Nephron progenitor cell (in vitro differentiated cells): Measurements from ENCODE around the gene TBC1D4.

Experiments
- DNase-seq: peaks from one replicate; pipeline ENCODE4 v3.0.0; 2021
- H3K27ac Mint-ChIP-seq: 2 replicates; pipeline ENCODE4 v1.8.0; 2021; ENCODE audit warnings: mild to moderate bottlenecking, moderate library complexity, mixed read lengths
- H3K27me3 Mint-ChIP-seq: 2 replicates; pipeline ENCODE4 v1.8.0; 2021; ENCODE audit warnings: mild to moderate bottlenecking, low read depth, mixed read lengths; ENCODE audit not compliant: poor library complexity
- H3K36me3 Mint-ChIP-seq: 2 replicates; pipeline ENCODE4 v1.8.0; 2021; ENCODE audit warnings: low read depth, mixed read lengths
- H3K4me1 Mint-ChIP-seq: 2 replicates; pipeline ENCODE4 v1.8.0; 2021; ENCODE audit warnings: mixed read lengths
- H3K4me3 Mint-ChIP-seq: 2 replicates; pipeline ENCODE4 v1.8.0; 2021; ENCODE audit warnings: mild to moderate bottlenecking, moderate library complexity, mixed read lengths
- H3K9me3 Mint-ChIP-seq: 2 replicates; pipeline ENCODE4 v1.8.0; 2021; ENCODE audit warnings: mild to moderate bottlenecking, moderate library complexity, mixed read lengths
- CTCF ChIP-seq: fragments of 200-600 bp; sonication (generic); IDR thresholded peaks from 2 replicates; pipeline ENCODE4 v1.5.0; 2021; ENCODE audit warnings: antibody characterized with exemption

TBC1D4 gene

GRCh38 chr13:75318138-75318833 is 163.7 kb downstream of the TBC1D4 start:
- Mint-ChIP-seq H3K27me3 (no peaks in the 10 kb centered on the region), H3K9me3 (no peaks in the 10 kb centered on the region), H3K36me3 (peaks cover 12% of the 10 kb centered on the region), H3K27ac (no peak overlapping the region), H3K4me3 (no peak overlapping the region), H3K4me1 (no peaks in the 10 kb centered on the region)
- no peak for TF ChIP-seq CTCF
- DNase-seq = no peak

GRCh38 chr13:75316427-75316826 is 165.5 kb downstream of the TBC1D4 start:
- TF ChIP-seq CTCF = no peak
- Mint-ChIP-seq H3K27me3 (no peaks in the 10 kb centered on the region), H3K9me3 (no peaks in the 10 kb centered on the region), H3K36me3 (peaks cover 10% of the 10 kb centered on the region), H3K27ac (no peak overlapping the region), H3K4me1 (no peaks in the 10 kb centered on the region), H3K4me3 (no peak overlapping the region)
- DNase-seq = no peak

- H3K36me3 Mint-ChIP-seq = peaks cover 12% of the 10 kb centered on the region
Measured at GRCh38 chr13:75312884-75313520, 169.0 kb downstream of the TBC1D4 start.

GRCh38 chr13:75309981-75310580 is 171.9 kb downstream of the TBC1D4 start:
- TF ChIP-seq CTCF = no peak
- H3K4me1 Mint-ChIP-seq = no peaks in the 10 kb centered on the region
- no peaks in the 10 kb centered on the region for H3K27me3 Mint-ChIP-seq
- H3K36me3 Mint-ChIP-seq = peaks cover 19% of the 10 kb centered on the region
- no peaks in the 10 kb centered on the region for H3K9me3 Mint-ChIP-seq
- no peak overlapping the region for H3K4me3 Mint-ChIP-seq
- no peak for DNase-seq
- H3K27ac Mint-ChIP-seq = peak overlapping the region; percentile 58

More at GRCh38 chr13:75312884-75313520, 169.0 kb downstream of the TBC1D4 start:
- Mint-ChIP-seq H3K9me3 (no peaks in the 10 kb centered on the region), H3K4me1 (no peaks in the 10 kb centered on the region), H3K27me3 (no peaks in the 10 kb centered on the region), H3K4me3 (no peak overlapping the region), H3K27ac (no peak overlapping the region)
- TF ChIP-seq CTCF = no peak
- DNase-seq = no peak

GRCh38 chr13:75308222-75308621 is 173.7 kb downstream of the TBC1D4 start:
- no peak overlapping the region for H3K27ac Mint-ChIP-seq
- no peaks in the 10 kb centered on the region for H3K9me3 Mint-ChIP-seq
- no peak for TF ChIP-seq CTCF
- no peaks in the 10 kb centered on the region for H3K27me3 Mint-ChIP-seq
- H3K4me1 Mint-ChIP-seq = no peaks in the 10 kb centered on the region
- peaks cover 27% of the 10 kb centered on the region for H3K36me3 Mint-ChIP-seq
- H3K4me3 Mint-ChIP-seq = no peak overlapping the region
- DNase-seq = no peak
